ENCODE measurements around the gene INPP5D. TPM values are rescaled to one million over a fixed set of nuclear protein-coding genes. Genes with fewer than 3 reads are reported as not detected.

INPP5D gene
- total RNA-seq, 1 donor from 2014 or later, result 29.4 TPM

DNA sequence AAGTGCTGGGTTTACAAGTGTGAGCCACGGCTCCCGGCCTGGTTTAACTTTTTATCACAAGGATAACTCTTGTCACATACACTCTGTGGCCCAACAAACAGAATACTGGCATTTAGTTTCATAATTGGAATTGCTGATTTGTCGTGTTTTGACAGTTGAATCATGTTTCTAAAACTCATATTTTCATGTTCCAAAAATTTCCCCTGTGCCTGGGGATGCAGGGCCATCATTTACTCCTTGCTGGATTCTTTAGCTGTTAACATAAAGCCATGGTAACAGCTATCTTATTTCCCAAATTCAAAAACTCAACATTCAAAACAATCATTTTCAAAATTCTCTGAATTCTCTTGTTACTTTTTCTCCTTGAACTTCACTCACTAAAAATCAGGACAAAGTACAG lies 174.9 kb downstream of the INPP5D start:
- no peak for DNase-seq (ENCODE audit: low read depth in 2 of 2)

DNA sequence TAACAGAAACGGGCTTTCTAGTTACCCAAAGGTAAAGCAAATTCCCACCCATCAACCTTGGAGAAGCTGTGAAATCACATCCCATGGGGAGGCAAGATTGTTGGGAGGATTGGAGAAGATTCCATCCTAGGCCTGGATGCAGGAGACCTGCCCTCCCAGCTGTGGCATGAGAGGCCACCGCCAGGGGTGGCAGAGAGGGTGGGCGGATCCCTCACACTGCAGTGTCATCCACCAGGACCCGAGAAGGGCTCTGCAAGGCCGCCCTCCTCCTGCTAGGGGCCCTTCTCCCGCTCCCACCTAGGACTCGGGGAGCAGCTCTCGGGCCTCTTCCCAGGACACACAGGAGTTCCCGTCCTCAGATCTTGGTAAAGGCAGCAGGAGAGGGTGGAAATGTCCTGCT lies 175.8 kb downstream of the INPP5D start:
- no peak for DNase-seq (ENCODE audit: low read depth in 2 of 2)

DNA sequence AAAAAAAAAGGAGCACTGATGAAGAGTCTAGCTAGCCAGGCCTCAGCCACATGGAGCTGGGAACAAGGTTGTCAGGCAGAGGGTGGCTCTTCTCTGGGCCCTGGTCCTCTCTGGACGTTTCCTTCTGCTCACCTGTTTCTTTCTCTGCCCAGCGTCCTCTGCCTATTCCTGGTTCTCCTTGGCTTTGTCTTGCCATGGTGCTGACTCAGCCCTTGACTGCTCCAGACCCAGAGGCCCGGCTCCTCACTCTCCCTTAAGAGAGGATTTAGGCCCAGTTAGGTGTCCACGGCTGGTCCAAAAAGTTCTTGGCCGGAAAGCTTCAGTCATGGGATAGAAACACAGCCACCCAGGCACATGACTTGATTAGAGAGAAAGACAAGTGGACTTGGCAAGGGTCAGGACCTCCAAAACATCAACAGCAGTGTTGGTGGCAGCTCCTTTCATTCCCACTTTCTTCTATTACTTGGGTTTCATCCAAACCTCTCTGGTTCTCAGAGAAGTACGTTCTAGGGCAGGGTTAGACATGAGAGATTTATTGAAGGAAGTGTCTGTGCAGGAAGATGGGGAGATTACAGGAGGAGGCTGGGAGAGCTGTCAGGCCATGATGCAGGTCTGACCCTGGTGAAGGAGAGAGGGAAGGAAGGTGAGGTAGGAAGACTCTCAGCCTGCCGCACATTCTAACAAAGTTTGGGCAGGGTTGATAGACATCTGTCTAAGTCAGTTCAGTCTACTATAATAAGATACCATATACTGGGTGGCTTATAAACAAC lies 176.9 kb downstream of the INPP5D start:
- no peak for DNase-seq (ENCODE audit: low read depth in 2 of 2)

DNA sequence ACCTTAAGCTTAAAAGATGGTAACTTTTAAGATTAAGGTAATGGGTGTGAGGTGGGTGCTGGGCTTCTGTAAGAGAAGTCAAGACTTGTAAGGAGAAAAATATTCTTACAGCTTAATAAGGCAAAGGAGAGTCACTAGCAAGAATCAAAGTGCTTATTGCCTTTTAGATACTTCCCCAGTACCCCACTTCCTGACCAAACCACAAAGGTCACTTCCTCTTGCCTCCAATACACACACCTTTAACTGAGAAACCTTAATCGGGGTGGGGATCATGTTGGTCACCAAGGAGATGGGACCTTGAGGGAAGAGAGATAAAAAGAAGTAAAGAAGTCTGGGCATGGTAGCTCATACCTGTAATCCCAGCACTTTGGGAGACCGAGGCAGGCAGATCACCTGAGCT lies 180.8 kb downstream of the INPP5D start:
- no peak for DNase-seq (ENCODE audit: low read depth in 2 of 2)

DNA sequence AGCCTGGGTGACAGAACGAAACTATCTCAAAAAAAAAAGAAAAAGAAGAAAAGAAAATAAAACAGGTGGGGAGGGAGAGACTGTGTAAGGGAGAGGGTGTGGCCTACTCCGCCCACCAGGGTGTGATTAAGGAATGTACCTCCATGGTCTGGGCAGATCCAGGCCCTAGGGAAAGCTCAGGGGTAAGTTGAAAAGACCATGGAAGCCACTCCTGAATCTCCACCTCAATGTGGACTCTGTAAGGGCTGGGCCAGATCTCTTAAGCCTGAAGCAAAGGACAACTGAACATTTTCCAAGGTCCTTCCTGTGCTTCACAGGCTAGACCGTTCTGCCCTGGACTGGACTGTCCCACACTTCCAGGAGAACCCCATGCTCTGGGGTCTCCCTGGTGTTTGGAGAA lies 181.7 kb downstream of the INPP5D start:
- no peak for DNase-seq (ENCODE audit: low read depth in 2 of 2)

DNA sequence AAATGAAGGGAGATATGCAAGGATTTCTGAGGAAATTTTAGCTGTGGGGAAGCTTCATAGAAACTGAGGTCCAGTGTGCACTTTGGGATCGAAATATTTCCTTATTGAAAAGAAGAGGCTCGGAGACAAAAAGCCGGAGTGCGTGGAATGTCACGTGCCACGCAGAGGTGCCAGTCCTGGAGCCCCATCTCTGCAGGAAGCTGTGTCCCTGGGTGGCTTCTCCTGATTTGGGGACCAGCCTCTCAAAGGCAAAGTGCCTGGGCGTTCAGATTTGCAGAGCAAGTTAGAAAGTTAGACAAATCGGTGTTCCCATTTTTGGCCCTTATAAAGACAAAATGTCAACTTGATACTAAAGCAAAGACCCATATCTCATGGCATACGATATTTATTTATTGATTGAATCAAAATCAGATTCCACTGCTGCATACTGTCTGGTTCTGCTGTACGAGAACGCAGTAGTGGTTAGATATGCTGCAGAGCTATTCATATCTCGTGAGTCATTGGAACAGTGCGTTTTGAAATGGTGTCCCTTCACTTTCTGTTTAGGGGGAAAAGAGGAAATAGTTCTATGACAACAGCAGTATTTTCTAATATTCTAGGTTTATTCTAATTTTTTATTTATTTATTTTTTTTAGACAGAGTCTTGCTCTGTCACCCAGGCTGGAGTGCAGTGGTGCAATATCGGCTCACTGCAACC lies 182.2 kb downstream of the INPP5D start:
- no peak for DNase-seq (ENCODE audit: low read depth in 2 of 2)

DNA sequence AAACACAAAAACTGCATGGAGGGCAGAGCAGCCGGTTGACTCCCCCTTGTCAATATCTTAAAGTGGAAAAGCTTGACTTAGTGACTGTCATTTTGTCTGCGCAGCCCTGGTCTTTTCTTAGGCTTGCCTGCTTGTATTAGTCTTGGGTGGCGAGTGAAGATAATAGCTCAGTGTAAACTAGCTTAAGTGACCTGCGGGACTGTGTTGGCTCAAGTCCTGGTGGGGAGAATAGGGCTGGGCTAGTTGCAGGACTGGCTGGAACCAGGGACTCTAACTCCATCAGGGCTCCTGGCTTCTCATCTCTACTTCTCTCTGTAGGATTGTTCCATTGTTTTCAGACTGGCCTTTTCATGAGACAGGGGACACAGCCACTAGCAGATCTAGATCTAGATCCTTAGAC lies 183.2 kb downstream of the INPP5D start:
- DNase-seq (ENCODE audit: low read depth in 2 of 2), result no peak

DNA sequence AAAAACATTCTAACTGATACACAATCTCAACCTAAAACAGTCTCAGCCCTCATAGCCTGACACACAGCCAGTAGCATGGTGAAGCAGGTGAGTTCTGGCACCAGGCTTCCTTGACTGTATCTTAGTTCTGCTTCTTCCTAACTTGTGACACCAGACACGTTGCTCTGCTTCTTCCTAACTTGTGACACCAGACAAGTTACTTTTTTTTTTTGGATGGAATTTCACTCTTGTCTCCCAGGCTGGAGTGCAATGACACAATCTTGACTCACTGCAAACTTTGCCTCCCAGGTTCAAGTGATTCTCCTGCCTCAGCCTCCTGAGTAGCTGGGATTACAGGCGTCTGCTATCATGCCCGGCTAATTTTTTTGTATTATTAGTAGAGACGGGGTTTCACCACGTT lies 184.7 kb downstream of the INPP5D start:
- no peak for DNase-seq (ENCODE audit: low read depth in 2 of 2)

DNA sequence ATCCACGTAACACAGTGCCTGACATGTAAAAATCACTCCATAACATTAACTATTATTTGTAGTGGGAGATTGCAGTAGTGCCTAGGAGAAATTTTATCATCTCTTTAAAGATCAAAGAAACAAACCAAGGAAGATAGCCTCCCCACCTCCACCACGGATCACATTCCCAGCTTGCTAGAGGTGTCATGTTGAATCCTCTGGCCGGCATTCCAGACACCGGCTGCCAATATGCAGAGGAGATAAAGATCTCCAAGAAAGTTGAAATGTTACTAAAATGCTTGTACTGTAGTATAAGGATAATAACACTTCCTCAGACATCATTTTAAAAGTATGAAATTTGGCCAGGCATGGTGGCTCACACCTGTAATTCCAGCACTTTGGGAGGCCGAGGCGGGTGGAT lies 185.3 kb downstream of the INPP5D start:
- no peak for DNase-seq (ENCODE audit: low read depth in 2 of 2)

DNA sequence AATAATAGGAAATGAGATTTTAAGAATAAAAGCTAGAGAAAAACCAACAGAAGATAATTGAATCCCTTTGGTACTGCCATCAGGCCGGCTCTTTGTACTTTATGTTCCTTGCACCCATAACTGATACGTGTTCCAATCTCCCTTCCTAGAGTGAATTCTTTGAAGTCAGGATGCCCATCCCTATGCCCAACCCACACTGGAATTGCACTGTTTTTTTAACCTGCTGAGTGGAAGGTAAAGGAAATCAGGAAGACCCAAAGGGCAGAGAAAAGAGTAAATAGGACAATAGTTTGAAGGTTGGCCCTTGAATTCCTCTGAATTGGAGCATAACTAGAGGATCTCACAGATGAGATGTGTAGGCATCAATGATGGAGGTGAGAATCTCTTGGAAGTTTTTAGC lies 187.0 kb downstream of the INPP5D start:
- no peak for DNase-seq (ENCODE audit: low read depth in 2 of 2)

DNA sequence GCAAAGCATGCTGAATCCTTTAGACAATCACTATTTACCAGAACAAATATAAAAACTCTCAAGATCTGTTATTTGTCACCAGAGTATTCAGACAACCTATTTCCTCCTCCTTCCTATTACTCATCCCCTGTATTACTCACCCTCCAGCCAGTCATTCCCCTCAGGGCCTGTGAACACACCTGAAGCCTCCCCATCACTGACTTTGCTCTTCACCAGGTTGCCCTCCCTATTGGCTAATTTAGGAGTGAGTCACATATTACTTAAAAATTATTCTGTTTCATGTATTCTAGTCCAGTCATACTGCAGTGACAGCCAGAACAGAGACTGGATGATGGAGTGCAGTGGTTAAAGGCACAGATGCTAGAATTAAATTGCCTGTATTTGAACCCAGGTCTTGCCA lies 187.6 kb downstream of the INPP5D start:
- peak in 1 of 2 donors; percentile 71 for DNase-seq (ENCODE audit: low read depth in 2 of 2)

DNA sequence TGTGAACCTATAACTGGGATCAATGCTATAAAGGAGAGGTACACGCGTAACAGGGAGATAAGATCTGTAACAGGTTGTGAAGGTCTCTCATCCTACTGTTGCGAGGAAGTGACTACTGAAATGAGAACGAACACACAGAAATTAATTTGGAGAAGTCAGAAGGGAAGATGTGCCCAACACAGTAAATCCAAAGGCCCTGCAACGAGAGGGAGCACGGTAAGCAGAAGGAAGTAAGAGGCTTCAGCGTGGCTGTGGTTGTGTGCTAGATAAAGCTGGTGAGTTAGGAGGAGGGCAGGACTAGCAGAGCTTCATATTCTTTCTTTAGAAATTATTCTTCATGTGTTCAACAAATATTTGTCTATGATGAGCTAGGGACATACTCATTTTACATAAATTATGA lies 188.9 kb downstream of the INPP5D start:
- DNase-seq (ENCODE audit: low read depth in 2 of 2), result no peak

DNA sequence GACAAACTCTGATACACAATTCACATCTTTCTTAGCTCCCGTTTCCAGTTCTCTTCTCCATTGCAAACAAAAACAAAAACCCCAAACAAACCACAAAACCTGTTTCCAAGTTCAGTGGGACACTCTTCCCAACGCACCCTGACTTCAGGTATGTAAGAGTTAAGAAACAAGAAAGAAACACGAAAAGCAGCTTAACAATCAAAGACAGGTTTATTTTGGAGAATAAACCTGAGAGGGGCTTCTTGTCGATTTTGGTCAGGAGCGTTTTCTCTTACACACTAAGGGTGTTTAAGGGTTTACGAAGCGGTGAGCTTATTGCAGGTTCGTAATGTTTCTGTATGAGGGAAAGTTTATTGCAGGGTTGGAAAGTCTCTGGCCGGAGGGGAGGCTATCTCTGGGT lies 190.4 kb downstream of the INPP5D start:
- DNase-seq (ENCODE audit: low read depth in 2 of 2), result no peak

DNA sequence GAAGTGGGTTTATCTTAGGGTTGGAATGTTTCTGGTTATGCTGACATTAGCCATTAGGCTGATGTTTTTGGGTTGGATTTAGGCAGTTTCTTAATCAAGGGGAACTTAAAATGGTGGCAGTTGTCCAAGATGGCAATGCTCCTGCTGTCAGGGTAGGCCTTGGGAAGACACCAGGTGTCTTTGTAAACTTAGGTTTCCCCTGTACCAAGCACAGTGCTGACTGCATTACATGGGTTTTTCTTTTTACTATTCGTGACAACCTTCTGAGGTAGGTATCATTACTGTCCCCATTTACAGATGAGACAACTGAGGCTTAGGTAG lies 190.8 kb downstream of the INPP5D start:
- DNase-seq (ENCODE audit: low read depth in 2 of 2), result no peak

DNA sequence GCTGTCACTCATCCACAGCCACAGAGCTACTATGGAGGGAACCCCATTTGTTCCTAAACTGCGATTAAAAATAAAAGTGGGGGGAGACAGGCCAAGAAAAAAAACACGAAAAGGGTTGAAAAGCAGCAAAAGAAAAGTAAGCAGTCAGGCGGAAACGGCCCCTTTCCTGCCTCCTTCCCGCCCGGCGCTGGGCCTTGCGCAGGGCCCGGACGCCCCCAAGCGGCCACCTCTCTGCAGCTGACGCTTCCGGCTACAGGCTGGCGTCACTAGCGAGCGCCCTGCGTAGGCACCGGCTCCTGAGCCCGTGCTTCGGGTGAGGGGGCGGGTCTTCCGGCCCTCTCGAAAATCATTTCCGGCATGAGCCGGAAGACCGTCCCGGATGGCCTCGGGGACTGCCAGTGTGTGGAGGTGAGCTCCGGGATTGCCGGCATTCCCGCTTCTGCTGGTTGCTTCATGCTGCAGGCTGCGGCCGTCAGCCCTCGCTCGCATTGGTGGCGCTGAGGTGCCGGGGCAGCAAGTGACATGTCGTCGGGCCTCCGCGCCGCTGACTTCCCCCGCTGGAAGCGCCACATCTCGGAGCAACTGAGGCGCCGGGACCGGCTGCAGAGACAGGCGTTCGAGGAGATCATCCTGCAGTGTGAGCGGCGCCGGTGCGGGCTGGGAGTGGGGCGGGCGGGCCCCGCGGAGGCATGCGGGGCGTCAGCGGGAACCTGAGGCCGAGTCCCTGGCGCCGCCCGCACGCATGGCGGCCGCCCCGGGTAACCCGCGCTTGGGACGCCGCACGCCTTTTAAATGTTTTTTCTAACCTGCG lies 191.4 kb downstream of the INPP5D start, which contains the start of gene ATG16L1:
Gene ATG16L1 (plus strand): TSS at position 368 of the 811 bp plus-strand sequence. CDS start 155 bp downstream, at position 523.
- peak; percentile 90 to 96 for DNase-seq (ENCODE audit: low read depth in 2 of 2)

DNA sequence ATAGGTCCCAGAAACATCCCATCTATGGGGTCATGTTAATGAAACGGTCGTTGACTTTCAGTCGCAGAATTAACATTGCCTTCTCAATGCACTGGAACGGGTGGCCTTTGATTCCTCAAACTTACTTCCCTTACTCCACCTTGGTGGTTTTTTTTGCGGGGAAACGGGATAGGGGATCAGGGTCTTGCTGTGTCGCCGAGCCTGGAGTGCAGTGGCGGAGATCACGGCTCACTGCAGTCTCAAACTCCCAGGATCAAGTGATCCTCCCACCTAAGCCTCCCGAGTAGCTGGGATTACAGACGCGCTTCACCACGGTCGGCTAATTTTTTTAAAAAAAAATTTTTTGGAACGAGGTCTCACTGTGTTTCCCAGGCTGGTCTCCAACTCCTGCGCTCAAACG lies 192.1 kb downstream of the INPP5D start:
- no peak for DNase-seq (ENCODE audit: low read depth in 2 of 2)

DNA sequence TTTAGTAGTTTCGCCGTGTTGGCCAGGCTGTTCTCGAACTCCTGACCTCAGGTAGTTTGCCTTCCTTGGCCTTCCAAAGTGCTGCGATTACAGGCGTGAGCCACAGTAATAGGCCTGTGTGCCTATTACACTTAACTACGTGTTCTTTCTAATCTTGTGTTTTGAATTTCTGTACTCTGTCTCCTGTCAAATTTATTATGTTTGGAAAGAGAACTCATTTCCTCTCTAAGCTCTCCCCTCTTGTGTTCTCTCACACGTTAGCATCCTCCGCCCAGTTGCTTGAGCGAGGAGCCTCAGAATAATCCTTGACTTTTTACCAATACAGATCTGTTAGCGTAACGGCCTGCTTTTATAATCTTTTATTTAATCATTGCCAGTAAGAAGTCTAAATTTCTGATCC lies 195.0 kb downstream of the INPP5D start:
- no peak for DNase-seq (ENCODE audit: low read depth in 2 of 2)

DNA sequence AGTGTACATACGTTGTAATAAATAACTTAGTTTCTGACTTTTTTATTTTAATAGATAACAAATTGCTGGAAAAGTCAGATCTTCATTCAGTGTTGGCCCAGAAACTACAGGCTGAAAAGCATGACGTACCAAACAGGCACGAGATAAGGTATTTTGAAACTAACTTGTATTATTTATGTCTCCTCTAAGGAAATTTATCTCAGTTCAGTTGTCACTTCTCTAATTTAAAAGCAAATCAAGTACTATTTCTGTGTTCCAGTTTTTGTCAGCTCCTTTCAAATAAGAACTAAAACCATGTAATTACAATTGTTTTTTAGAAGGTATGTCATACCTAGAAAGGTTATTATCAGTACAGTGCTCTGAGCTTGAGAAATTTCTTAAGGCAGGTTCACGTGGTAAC lies 195.9 kb downstream of the INPP5D start:
- no peak for DNase-seq (ENCODE audit: low read depth in 2 of 2)
